ENCODE results near the gene LRRC8E.

- TF ChIP-seq POLR2A (IDR thresholded peaks at IDR 0.05; ENCODE audit: extremely low read depth, insufficient read length) (no peak), MYC (IDR thresholded peaks at IDR 0.05; ENCODE audit: low read depth, low read length) (no peak), MAX (IDR thresholded peaks at IDR 0.05; ENCODE audit: low read depth, low read length) (no peak)
- TF ChIP-seq, protein P1, sequence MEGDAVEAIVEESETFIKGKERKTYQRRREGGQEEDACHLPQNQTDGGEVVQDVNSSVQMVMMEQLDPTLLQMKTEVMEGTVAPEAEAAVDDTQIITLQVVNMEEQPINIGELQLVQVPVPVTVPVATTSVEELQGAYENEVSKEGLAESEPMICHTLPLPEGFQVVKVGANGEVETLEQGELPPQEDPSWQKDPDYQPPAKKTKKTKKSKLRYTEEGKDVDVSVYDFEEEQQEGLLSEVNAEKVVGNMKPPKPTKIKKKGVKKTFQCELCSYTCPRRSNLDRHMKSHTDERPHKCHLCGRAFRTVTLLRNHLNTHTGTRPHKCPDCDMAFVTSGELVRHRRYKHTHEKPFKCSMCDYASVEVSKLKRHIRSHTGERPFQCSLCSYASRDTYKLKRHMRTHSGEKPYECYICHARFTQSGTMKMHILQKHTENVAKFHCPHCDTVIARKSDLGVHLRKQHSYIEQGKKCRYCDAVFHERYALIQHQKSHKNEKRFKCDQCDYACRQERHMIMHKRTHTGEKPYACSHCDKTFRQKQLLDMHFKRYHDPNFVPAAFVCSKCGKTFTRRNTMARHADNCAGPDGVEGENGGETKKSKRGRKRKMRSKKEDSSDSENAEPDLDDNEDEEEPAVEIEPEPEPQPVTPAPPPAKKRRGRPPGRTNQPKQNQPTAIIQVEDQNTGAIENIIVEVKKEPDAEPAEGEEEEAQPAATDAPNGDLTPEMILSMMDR (IDR thresholded peaks at IDR 0.05; ENCODE audit: low read depth, low read length) = no peak
Observed at GRCh38 chr19:7902796-7903243, 14.5 kb downstream of the LRRC8E start.
